Transverse colon (tissue), 4 donors: ENCODE results near the gene HMGN1. TPM values are rescaled to one million over a fixed set of nuclear protein-coding genes. Genes with fewer than 3 reads are reported as not detected.

Experiments used
- DNase-seq: peaks from one replicate; pipeline ENCODE4 v3.0.0-alpha.2; 2019
- H3K27ac ChIP-seq, 4 donors: fragments of 200-600 bp; sonication (generic); 2 replicates each; pipeline ENCODE4 v1.5.1; 2016 to 2018; ENCODE audit warnings: inconsistent platforms in 4 of 4
- H3K27me3 ChIP-seq: fragments of 200-600 bp; sonication (generic); 2 replicates; pipeline ENCODE4 v1.5.1; 2017; ENCODE audit warnings: inconsistent platforms
- H3K36me3 ChIP-seq, 4 donors: fragments of 200-600 bp; sonication (generic); 2 replicates each; pipeline ENCODE4 v1.5.1; 2017 to 2019; ENCODE audit warnings: inconsistent platforms in 4 of 4
- H3K4me1 ChIP-seq, 4 donors: fragments of 200-600 bp; sonication (generic); 2 replicates each; pipeline ENCODE4 v1.5.1; 2017 to 2020; ENCODE audit warnings: inconsistent platforms in 4 of 4
- H3K4me3 ChIP-seq, 4 donors: fragments of 200-600 bp; sonication (generic); 1 replicate in 1 of 4; 2 replicates in 3 of 4; pipeline versions ENCODE4 v1.5.1 to v1.6.1; 2017 to 2019; ENCODE audit warnings: inconsistent platforms in 4 of 4
- H3K9me3 ChIP-seq, 2 donors: fragments of 200-600 bp; sonication (generic); 2 replicates each; pipeline ENCODE4 v1.5.1; 2017 to 2019; ENCODE audit warnings: inconsistent platforms in 2 of 2
- EP300 ChIP-seq: sonication (generic); formaldehyde crosslinking; IDR thresholded peaks from one replicate; pipeline ENCODE4 v1.6.1; 2017; ENCODE audit warnings: antibody characterized with exemption, low read depth
- WGBS, 2 donors: methylation state at CpG; one replicate each; pipeline ENCODE4 v1.1.5; 2018; ENCODE audit warnings: low coverage in 1 of 2; 5-methylcytosine and 5-hydroxymethylcytosine counted together
- in situ Hi-C, 4 donors: fragments of 200-750 bp; cut with MboI; loops; one replicate each; pipeline versions ENCODE4 v1.15.0 to v1.15.1; 2017; ENCODE audit warnings: low sequenced_read_pairs in 3 of 4, low pct_ligation_motif_present in 1 of 4, low pct_unique_long_range_greater_than_20kb in 1 of 4
- intact Hi-C: fragments of 100-400 bp; cut with DNase I; formaldehyde crosslinking; loops from one replicate; pipeline ENCODE4 v1.15.1; 2023; ENCODE audit warnings: low total_unique reads
- small RNA-seq, 4 donors: library from RNA; depleted of rRNA; stranded (forward); fragments of <200 nt; gene quantifications; one replicate each; pipeline ENCODE3, GENCODE V24; 2016
- total RNA-seq, 4 donors: library from RNA; depleted of rRNA; stranded (reverse); fragments of >200 nt; gene quantifications; one replicate each; pipeline ENCODE4 v1.1.0, GENCODE V29; 2016

The HMGN1 gene
- total RNA-seq, 4 donors from 2014 or later, result 51.1 to 277 (median 99.7) TPM

DNA sequence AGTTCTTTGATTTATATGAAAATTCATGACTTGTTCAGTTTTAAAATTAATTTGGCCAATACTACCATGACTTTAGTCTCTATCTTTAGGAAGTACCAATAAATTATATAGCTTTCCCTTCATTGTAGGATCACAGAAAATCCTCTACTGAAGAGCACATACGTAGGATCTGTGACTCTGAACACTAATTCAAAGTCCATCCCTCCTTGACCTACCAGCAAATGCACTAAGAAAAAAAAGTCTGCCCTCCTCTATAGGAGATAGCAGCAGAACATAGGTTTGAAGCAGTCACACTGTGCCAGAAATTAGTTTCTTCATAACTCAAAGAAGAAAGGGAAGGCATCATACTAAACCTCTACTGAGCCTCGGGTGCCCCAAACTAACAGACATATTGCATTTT lies 52.0 kb downstream of the HMGN1 start:
- in situ Hi-C loops, result no loop called here
- H3K36me3 ChIP-seq, result peaks cover 0 to 60% (median 29%) of the 10 kb centered on the region in 4 donors
- intact Hi-C loops, result no loop called here
- no peaks in the 10 kb centered on the region for H3K9me3 ChIP-seq
- H3K27me3 ChIP-seq, result no peaks in the 10 kb centered on the region
- no peaks in the 10 kb centered on the region for H3K4me1 ChIP-seq
- no peak for TF ChIP-seq EP300
- no peak overlapping the region for H3K4me3 ChIP-seq
- DNase-seq, result no peak
- 77 to 82% methylated on average over 2 of the region's 2 CpGs for WGBS, 2 donors
- H3K27ac ChIP-seq, result no peak overlapping the region

Small RNA genes within 50 kb of the gene (small RNA-seq; reads per million reads assigned to genes)
- 0 reads per million in 4 donors for gene RF00019

Other genes with a start within 250 kb of the HMGN1 start
- 10 to 100 TPM in 3 of 4 donors, 1 to 10 TPM in 1; 7.4 to 28.1 (median 20.2) TPM for gene PSMG1, start 165.6 kb downstream of the HMGN1 start, total RNA-seq
- gene BRWD1, start 35.5 kb downstream of the HMGN1 start, total RNA-seq, result 100 to 1,000 TPM in 2 of 4 donors, 10 to 100 TPM in 2; 63.8 to 281 (median 103) TPM
- gene LCA5L, start 96.7 kb upstream of the HMGN1 start, total RNA-seq, result under 1 TPM in 2 of 4 donors, not detected in 2; 0.55 to 0.79 TPM
- 10 to 100 TPM in 1 of 4 donors, 1 to 10 TPM in 3; 3.7 to 15.7 (median 7.9) TPM for gene SH3BGR, start 102.9 kb upstream of the HMGN1 start, total RNA-seq